Vagina (tissue), 2 donors: ENCODE data around the gene TRMT11. TPM values are rescaled to one million over a fixed set of nuclear protein-coding genes. Genes with fewer than 3 reads are reported as not detected.
"Not testable (repeated sequence)": the region's sequence is repeated elsewhere in the genome, so short reads cannot be mapped to it uniquely, and the experiment has no call there.

Source experiments
- DNase-seq, 2 donors: peaks; one replicate each; pipeline ENCODE4 v3.0.0-alpha.2; 2017; ENCODE audit errors: extremely low spot score in 2 of 2
- H3K27ac ChIP-seq: fragments of 200-600 bp; sonication (generic); one replicate; pipeline ENCODE4 v1.5.1; 2019
- H3K27me3 ChIP-seq: fragments of 200-600 bp; sonication (generic); one replicate; pipeline ENCODE4 v1.5.1; 2019
- H3K36me3 ChIP-seq, 2 donors: fragments of 200-600 bp; sonication (generic); one replicate each; pipeline ENCODE4 v1.5.1; 2017 to 2019
- H3K4me1 ChIP-seq: fragments of 200-600 bp; sonication (generic); one replicate; pipeline ENCODE4 v1.5.1; 2019
- H3K4me3 ChIP-seq, 2 donors: fragments of 200-600 bp; sonication (generic); 1 replicate in 1 of 2; 2 replicates in 1 of 2; pipeline ENCODE4 v1.5.1; 2016 to 2019
- H3K9me3 ChIP-seq: fragments of 200-600 bp; sonication (generic); one replicate; pipeline ENCODE4 v1.5.1; 2019
- POLR2A ChIP-seq, 2 donors: fragments of 450-650 bp; IDR thresholded peaks; one replicate each; pipeline ENCODE4 v1.6.1; 2017; ENCODE audit warnings: antibody characterized with exemption in 2 of 2, mild to moderate bottlenecking in 2 of 2, moderate library complexity in 2 of 2
- POLR2AphosphoS5 ChIP-seq, 2 donors: sonication (generic); formaldehyde crosslinking; IDR thresholded peaks; one replicate each; pipeline ENCODE4 v1.9.0; 2017; ENCODE audit warnings: antibody characterized with exemption in 2 of 2, mild to moderate bottlenecking in 2 of 2, low read depth in 1 of 2; ENCODE audit not compliant: insufficient read depth in 1 of 2
- intact Hi-C: fragments of 100-400 bp; cut with DNase I; formaldehyde crosslinking; loops from one replicate; pipeline ENCODE4 v1.15.1; 2023
- total RNA-seq: library from RNA; depleted of rRNA; stranded (reverse); fragments of >200 nt; gene quantifications from one replicate; pipeline ENCODE4 v1.2.3, GENCODE V29; 2016
- TF ChIP-seq, protein P1 (sequence below), 3 experiments: fragments of 450-650 bp in 2 of 3; fragments of 200-600 bp in 1 of 3; sonication (generic) in 1 of 3; IDR thresholded peaks; one replicate each; pipeline ENCODE4 v1.5.1; 2017 to 2019; ENCODE audit warnings: antibody characterized with exemption in 3 of 3, mild to moderate bottlenecking in 2 of 3, moderate library complexity in 2 of 3

Gene TRMT11
- total RNA-seq, 1 donor from 2014 or later = 28.0 TPM

DNA sequence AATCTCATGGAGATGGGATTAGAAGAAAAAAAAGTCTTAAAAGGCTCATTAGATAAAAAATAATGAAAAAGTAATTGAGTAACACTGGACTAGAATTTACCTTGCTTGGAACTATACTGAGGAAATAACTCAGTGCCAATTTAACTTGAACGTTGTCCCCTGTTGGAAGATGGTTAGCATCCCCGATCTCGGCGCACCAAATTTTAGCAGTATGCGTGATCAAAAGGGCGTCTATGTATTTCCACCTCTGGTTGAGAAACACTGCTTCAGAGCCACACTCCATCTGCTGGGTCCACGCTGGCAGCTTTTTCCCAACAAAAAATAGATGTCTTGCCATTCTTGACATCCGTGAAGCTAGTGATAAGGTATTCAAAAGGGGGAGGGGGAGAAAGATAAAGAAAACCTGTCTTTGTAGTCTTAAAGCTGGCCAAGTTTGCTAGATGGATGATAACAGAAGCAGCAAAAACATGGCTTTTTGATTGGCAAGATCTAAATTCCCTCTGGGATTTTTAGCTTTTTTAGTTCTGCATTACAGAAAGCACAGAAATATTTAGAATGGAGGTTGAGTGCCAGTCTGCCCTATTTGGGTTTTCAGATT is 23.3 kb upstream of the TRMT11 start:
- TF ChIP-seq, protein P1, sequence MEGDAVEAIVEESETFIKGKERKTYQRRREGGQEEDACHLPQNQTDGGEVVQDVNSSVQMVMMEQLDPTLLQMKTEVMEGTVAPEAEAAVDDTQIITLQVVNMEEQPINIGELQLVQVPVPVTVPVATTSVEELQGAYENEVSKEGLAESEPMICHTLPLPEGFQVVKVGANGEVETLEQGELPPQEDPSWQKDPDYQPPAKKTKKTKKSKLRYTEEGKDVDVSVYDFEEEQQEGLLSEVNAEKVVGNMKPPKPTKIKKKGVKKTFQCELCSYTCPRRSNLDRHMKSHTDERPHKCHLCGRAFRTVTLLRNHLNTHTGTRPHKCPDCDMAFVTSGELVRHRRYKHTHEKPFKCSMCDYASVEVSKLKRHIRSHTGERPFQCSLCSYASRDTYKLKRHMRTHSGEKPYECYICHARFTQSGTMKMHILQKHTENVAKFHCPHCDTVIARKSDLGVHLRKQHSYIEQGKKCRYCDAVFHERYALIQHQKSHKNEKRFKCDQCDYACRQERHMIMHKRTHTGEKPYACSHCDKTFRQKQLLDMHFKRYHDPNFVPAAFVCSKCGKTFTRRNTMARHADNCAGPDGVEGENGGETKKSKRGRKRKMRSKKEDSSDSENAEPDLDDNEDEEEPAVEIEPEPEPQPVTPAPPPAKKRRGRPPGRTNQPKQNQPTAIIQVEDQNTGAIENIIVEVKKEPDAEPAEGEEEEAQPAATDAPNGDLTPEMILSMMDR (IDR thresholded peaks at IDR 0.05) = no peak
- TF ChIP-seq POLR2AphosphoS5 (IDR thresholded peaks at IDR 0.05; ENCODE audit: insufficient read depth in 1 of 2, low read depth in 1 of 2) (no peak), POLR2A (IDR thresholded peaks at IDR 0.05) (no peak)
- H3K27ac ChIP-seq = no peak overlapping the region
- no peak for DNase-seq
- H3K36me3 ChIP-seq = peaks cover 0 to 2% of the 10 kb centered on the region in 2 donors
- H3K4me1 ChIP-seq = peaks cover 23% of the 10 kb centered on the region
- H3K4me3 ChIP-seq = no peak overlapping the region
- H3K27me3 ChIP-seq = no peaks in the 10 kb centered on the region
- intact Hi-C loops = no loop called here
- no peaks in the 10 kb centered on the region for H3K9me3 ChIP-seq

GRCh38 chr6:125963817-125964216 is 22.5 kb upstream of the TRMT11 start:
- H3K27me3 ChIP-seq = no peaks in the 10 kb centered on the region
- TF ChIP-seq POLR2AphosphoS5 (IDR thresholded peaks at IDR 0.05; ENCODE audit: insufficient read depth in 1 of 2, low read depth in 1 of 2) = no peak
- TF ChIP-seq, protein P1 (IDR thresholded peaks at IDR 0.05) = no peak
- no peak for TF ChIP-seq POLR2A (IDR thresholded peaks at IDR 0.05)
- H3K9me3 ChIP-seq = no peaks in the 10 kb centered on the region
- intact Hi-C loops = no loop called here
- H3K36me3 ChIP-seq = peaks cover 0 to 4% of the 10 kb centered on the region in 2 donors
- peaks cover 15% of the 10 kb centered on the region for H3K4me1 ChIP-seq
- H3K27ac ChIP-seq = no peak overlapping the region
- H3K4me3 ChIP-seq = no peak overlapping the region
- no peak for DNase-seq

DNA sequence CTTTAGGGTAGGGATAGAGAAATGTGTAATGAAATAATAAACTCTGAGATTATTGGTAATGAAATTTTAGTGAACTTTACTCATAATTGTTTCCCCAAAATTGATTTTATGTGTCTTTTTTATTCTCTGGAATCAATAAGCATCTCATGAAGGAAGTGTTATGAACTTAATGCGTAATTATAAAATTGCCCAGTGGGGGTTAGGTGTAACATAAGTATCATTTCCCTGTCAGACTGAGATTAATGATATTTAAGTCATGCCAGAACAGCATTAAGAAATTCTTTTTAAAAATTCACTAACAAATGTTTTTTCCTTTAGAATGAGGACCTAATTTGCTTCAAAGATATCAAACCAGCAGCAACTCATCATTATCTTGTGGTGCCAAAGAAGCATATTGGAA is 19.8 kb upstream of the TRMT11 start:
- no peak for DNase-seq
- no peaks in the 10 kb centered on the region for H3K27me3 ChIP-seq
- intact Hi-C loops = loop anchor here (2.0 kb wide), 1 partner anchor 58 kb away; no protein-coding TSS in a partner anchor
- H3K4me3 ChIP-seq = no peak overlapping the region
- no peak for TF ChIP-seq POLR2AphosphoS5 (IDR thresholded peaks at IDR 0.05; ENCODE audit: insufficient read depth in 1 of 2, low read depth in 1 of 2)
- TF ChIP-seq, protein P1 (IDR thresholded peaks at IDR 0.05) = no peak
- TF ChIP-seq POLR2A (IDR thresholded peaks at IDR 0.05) = no peak
- H3K9me3 ChIP-seq = no peaks in the 10 kb centered on the region
- no peak overlapping the region for H3K27ac ChIP-seq
- H3K36me3 ChIP-seq = peaks cover 0 to 4% of the 10 kb centered on the region in 2 donors
- H3K4me1 ChIP-seq = no peaks in the 10 kb centered on the region

DNA sequence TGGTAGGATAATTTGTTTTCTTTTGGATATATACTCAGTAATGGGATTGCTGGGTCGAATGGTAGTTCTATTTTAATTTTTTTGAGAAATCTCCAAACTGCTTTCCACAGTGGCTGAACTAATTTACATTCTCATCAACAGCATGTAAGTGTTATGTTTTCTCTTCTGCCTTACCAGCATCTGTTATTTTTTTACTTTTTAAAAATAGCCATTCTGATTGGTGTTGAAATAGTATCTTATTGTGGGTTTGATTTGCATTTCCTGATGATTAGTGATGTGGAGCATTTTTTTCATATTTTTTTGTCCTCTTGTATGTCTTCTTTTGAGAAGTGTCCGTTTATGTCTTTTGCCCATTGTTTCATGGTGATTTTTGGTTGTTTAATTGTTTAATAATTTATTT is 17.8 kb upstream of the TRMT11 start:
- H3K9me3 ChIP-seq = no peaks in the 10 kb centered on the region
- DNase-seq = no peak
- no peaks in the 10 kb centered on the region for H3K4me1 ChIP-seq
- no peaks in the 10 kb centered on the region for H3K27me3 ChIP-seq
- H3K4me3 ChIP-seq = no peak overlapping the region
- H3K36me3 ChIP-seq = peaks cover 0 to 4% of the 10 kb centered on the region in 2 donors
- H3K27ac ChIP-seq = no peak overlapping the region
- intact Hi-C loops = no loop called here
- no peak for TF ChIP-seq POLR2AphosphoS5 (IDR thresholded peaks at IDR 0.05; ENCODE audit: insufficient read depth in 1 of 2, low read depth in 1 of 2)
- TF ChIP-seq, protein P1 (IDR thresholded peaks at IDR 0.05) = no peak
- no peak for TF ChIP-seq POLR2A (IDR thresholded peaks at IDR 0.05)

- Histone ChIP-seq H3K9me3 (no peaks in the 10 kb centered on the region), H3K4me1 (no peaks in the 10 kb centered on the region), H3K27me3 (no peaks in the 10 kb centered on the region), H3K36me3 (peaks cover 4 to 10% of the 10 kb centered on the region in 2 donors), H3K4me3 (no peak overlapping the region), H3K27ac (no peak overlapping the region)
- intact Hi-C loops = no loop called here
- TF ChIP-seq, protein P1 (IDR thresholded peaks at IDR 0.05) = no peak
- TF ChIP-seq POLR2A (IDR thresholded peaks at IDR 0.05) (no peak), POLR2AphosphoS5 (IDR thresholded peaks at IDR 0.05; ENCODE audit: insufficient read depth in 1 of 2, low read depth in 1 of 2) (no peak)
- DNase-seq = no peak
These were observed 15.6 kb upstream of the TRMT11 start for GRCh38 chr6:125970760-125971159.

- DNase-seq, H3K4me3 ChIP-seq, H3K4me1 ChIP-seq, intact Hi-C loops, H3K9me3 ChIP-seq, H3K27me3 ChIP-seq, H3K27ac ChIP-seq: not testable (repeated sequence)
- peaks cover 4 to 17% of the 10 kb centered on the region in 2 donors for H3K36me3 ChIP-seq
These were observed 13.9 kb upstream of the TRMT11 start for GRCh38 chr6:125972478-125972877.
